ENCODE results near the gene BHMT2. TPM values are rescaled to one million over a fixed set of nuclear protein-coding genes. Genes with fewer than 3 reads are reported as not detected.

Gene BHMT2
- 21.3 and 34.5 TPM in 2 replicates for total RNA-seq

DNA sequence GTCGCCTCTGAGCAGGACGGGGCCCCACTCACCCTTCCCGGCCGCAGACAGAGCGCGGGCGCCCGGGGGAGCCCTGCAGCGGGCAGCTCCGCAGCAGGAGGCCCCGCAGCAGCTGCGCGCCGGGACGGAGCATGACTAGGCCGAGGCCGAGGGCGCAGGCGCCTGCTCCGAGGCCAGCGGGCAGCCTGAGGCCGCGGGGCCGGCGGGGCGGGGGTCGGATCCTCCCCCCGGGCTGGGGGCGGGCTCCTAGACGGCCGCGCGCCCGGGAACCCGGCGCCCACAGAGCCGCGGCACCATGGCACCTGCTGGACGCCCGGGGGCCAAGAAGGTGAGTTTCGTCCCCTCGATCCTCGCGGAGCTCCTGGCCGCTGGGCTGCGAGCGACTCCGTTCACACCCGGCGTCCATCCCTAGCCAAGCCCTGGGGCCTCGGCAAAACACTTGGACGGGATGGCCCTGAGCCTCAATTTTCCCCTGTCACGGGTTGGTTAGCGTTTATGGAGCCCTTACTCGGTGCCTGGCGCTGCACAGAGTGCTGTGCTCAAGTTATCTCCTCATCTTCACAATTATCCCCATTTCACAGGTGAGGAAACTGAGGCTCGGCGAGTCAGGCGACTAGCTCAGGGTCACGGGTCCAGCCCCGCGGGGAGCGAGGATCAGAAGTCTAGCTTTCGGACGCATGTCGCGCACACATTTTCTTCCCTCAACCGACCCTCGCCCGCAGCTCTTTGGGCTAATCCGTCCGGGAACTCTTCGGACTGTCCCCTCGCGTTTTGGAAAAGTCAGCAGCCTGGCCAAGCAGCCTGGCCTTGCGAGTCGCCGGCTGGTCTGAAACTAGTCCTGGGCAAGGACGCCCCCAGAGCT is at the start of gene BHMT2, which contains the start of gene DMGDH:
BHMT2 (plus strand) TSS at position 280 of the 862 bp plus-strand sequence; CDS start at position 296, 16 bp downstream.
DMGDH (minus strand) TSS at position 187 of the 862 bp plus-strand sequence; CDS start at position 133, 54 bp downstream.
- peak within 1 kb of the TSS; percentile 45 for H3K4me3 ChIP-seq (ENCODE audit: low read depth, low read length)
- peak; percentile 33 for DNase-seq (ENCODE audit: low read depth)

DNA sequence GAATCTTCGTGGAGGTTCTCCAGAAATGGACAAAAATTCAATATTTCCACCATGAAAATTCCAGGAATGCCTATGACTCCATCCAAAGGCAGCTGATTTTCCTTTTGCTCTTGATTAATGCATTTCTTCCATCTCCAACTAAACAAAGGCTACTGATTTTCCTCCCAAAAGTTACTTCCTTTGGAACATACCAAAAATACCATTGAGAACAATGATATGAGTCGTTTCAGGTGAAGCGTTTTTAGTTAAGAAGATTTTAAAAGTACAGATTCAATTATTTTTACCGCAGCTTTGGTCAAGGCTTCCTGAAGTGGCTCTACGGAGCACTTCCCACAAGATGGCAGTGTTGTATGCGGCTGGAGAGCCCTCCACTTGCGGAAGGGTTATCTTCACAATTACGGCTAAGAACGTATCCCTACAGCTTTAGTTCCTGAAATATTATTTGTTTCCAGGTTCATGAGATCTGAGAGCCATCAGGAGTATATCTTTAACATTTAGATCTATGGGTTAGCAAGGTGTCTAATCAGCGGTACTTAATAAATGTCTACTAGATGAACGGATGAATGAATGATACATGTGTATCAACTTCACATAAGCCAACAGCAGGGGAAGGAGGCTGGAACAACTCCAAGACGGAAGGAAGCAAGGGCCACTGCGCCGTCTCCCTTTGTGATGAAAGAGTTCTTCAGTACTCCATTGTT is 48.6 kb upstream of the BHMT2 start:
- peak; percentile 61 for DNase-seq (ENCODE audit: low read depth)
- peak; percentile 78 for TF ChIP-seq CTCF (IDR thresholded peaks at IDR 0.05; ENCODE audit: insufficient read depth, low read depth, low read length)
- H3K4me3 ChIP-seq (ENCODE audit: low read depth, low read length), result peak overlapping the region; percentile 26

More for the DNA sequence above, at the start of gene BHMT2, which contains the start of gene DMGDH:
- no peak for TF ChIP-seq CTCF (IDR thresholded peaks at IDR 0.05; ENCODE audit: insufficient read depth, low read depth, low read length)

DNA sequence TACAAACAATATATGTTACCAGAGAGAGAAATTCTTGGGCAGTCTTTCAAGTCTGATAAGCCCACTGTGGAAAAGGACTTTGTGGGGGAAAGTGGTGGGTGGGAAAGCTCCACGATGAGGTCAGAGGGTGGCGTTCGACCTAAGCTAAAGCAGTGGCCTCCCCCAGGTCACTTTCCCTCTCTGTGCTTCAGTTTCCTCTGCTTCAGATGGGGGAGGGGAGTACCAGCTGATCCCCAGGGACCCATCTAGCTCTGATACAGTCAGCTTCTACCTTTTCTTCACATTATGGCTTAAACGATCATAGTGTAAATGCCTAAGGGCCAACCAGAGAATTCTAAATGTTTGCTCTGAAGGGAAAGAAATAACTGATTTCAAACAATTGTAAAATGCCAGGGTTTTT is 47.8 kb upstream of the BHMT2 start:
- TF ChIP-seq CTCF (IDR thresholded peaks at IDR 0.05; ENCODE audit: insufficient read depth, low read depth, low read length), result no peak
- no peak for DNase-seq (ENCODE audit: low read depth)

GRCh38 chr5:79022771-79023170 is 46.8 kb upstream of the BHMT2 start:
- DNase-seq (ENCODE audit: low read depth), result no peak
- no peak for TF ChIP-seq CTCF (IDR thresholded peaks at IDR 0.05; ENCODE audit: insufficient read depth, low read depth, low read length)
- H3K4me3 ChIP-seq (ENCODE audit: low read depth, low read length), result no peak overlapping the region

More for the DNA sequence above, 47.8 kb upstream of the BHMT2 start:
- no peak overlapping the region for H3K4me3 ChIP-seq (ENCODE audit: low read depth, low read length)

DNA sequence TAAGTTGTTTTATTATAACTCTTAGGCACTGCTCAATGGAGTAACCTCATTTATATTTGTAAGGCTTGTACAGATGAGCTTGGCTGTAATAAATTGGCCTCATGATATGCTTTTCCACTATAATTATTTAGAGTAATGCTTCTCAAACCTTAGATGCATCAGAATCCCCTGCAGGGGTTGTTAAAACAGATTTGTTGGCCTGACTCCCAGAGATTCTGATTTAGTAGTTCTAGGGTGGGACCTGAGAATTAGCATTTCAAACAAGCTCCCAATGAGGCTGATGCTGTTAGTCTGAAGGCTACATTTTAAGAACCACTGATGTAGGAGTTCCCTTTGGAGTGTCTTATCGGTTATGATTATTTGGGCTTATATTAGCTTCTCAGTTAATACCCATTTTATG is 46.2 kb upstream of the BHMT2 start:
- no peak for TF ChIP-seq CTCF (IDR thresholded peaks at IDR 0.05; ENCODE audit: insufficient read depth, low read depth, low read length)
- no peak overlapping the region for H3K4me3 ChIP-seq (ENCODE audit: low read depth, low read length)
- DNase-seq (ENCODE audit: low read depth), result no peak

- DNase-seq (ENCODE audit: low read depth), result no peak
- no peak for TF ChIP-seq CTCF (IDR thresholded peaks at IDR 0.05; ENCODE audit: insufficient read depth, low read depth, low read length)
- no peak overlapping the region for H3K4me3 ChIP-seq (ENCODE audit: low read depth, low read length)
These were observed 45.6 kb upstream of the BHMT2 start for GRCh38 chr5:79023947-79024346.

Data from fibroblast of villous mesenchyme (primary cell).